ENCODE measurements around the gene TWIST2. TPM values are rescaled to one million over a fixed set of nuclear protein-coding genes. Genes with fewer than 3 reads are reported as not detected.

The TWIST2 gene
- total RNA-seq, 2 donors from 2014 or later = 7.5 to 40.5 TPM

GRCh38 chr2:238906254-238906935 is 58.5 kb downstream of the TWIST2 start:
- no peak overlapping the region for H3K27ac ChIP-seq
- no peak overlapping the region for H3K4me3 ChIP-seq
- no peaks in the 10 kb centered on the region for H3K4me1 ChIP-seq
- H3K9me3 ChIP-seq = no peaks in the 10 kb centered on the region
- TF ChIP-seq, protein P1, sequence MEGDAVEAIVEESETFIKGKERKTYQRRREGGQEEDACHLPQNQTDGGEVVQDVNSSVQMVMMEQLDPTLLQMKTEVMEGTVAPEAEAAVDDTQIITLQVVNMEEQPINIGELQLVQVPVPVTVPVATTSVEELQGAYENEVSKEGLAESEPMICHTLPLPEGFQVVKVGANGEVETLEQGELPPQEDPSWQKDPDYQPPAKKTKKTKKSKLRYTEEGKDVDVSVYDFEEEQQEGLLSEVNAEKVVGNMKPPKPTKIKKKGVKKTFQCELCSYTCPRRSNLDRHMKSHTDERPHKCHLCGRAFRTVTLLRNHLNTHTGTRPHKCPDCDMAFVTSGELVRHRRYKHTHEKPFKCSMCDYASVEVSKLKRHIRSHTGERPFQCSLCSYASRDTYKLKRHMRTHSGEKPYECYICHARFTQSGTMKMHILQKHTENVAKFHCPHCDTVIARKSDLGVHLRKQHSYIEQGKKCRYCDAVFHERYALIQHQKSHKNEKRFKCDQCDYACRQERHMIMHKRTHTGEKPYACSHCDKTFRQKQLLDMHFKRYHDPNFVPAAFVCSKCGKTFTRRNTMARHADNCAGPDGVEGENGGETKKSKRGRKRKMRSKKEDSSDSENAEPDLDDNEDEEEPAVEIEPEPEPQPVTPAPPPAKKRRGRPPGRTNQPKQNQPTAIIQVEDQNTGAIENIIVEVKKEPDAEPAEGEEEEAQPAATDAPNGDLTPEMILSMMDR (IDR thresholded peaks at IDR 0.05) = no peak
- TF ChIP-seq POLR2A (IDR thresholded peaks at IDR 0.05) = no peak
- intact Hi-C loops (cut with DNase I) = no loop called here
- 64 to 69% methylated on average over 17 to 20 of the region's 20 CpGs for WGBS, 2 donors
- H3K27me3 ChIP-seq = no peaks in the 10 kb centered on the region
- no peak for DNase-seq
- ATAC-seq = no peak
- no peaks in the 10 kb centered on the region for H3K36me3 ChIP-seq (replicated peaks in 1 of 2; ENCODE audit: insufficient read depth in 1 of 2, low read depth in 2 of 2)

DNA sequence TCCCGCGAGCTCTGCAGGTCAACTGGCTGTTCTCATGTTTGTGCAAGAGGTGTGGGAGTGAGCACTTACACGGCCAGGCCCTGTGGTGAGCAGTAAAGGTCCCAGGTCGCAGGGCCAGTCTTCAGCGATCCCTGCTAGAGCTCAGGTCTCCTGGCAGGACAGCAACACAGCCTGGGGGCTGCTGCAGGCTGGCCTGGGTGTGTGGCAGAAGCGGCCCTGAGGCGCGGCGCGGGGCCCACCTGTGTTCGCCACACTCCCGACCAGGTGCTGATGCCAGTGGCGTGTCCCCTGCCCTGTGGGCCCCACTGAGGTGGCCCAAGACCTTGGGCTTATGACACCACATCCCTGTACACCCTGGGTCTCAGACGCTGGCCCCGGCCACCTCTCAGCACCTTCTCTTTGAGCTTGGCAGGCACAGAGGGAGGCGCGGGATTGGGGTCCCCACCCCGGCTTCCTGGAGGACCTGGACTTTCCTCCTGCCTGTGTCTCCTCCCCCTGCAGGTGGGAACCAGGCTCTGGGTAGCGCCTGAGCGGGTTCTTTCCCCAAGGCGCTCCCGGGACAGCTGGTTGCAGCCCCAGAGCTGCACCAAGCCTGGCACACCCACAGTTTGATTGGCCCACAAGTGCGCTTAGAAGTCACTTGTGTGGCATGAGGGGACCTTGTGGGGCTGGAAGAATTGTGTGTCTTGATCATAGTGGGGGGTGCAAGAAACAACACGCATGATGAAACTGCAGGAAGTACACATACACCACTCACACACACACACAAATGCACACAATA is 59.2 kb downstream of the TWIST2 start:
- no peak for DNase-seq
- Histone ChIP-seq H3K27ac (no peak overlapping the region), H3K36me3 (replicated peaks in 1 of 2; ENCODE audit: insufficient read depth in 1 of 2, low read depth in 2 of 2) (no peaks in the 10 kb centered on the region), H3K4me1 (no peaks in the 10 kb centered on the region), H3K9me3 (no peaks in the 10 kb centered on the region), H3K27me3 (no peaks in the 10 kb centered on the region), H3K4me3 (no peak overlapping the region)
- 68 to 71% methylated on average over 4 to 21 of the region's 24 CpGs for WGBS, 2 donors
- TF ChIP-seq POLR2A (IDR thresholded peaks at IDR 0.05) = no peak
- TF ChIP-seq, protein P1 (IDR thresholded peaks at IDR 0.05) = no peak
- no peak for ATAC-seq
- intact Hi-C loops (cut with DNase I) = no loop called here

DNA sequence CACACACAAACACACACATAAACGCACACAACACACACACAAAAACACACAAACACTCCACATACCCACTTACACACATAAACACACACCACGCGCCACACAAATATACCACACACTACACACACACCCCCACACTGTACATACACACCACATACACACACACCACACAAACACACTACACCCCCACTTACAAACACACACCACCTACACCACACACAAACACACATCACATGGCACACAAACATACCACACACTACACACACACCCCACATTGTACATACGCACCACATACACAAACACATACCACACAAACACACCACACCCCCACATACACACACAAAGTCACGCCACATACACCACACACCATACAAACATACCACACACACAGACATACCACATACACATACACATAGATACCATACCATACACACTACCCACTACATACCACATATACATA is 59.9 kb downstream of the TWIST2 start:
- H3K36me3 ChIP-seq (replicated peaks in 1 of 2; ENCODE audit: insufficient read depth in 1 of 2, low read depth in 2 of 2) = no peaks in the 10 kb centered on the region
- TF ChIP-seq, protein P1 (IDR thresholded peaks at IDR 0.05) = no peak
- no peak for TF ChIP-seq POLR2A (IDR thresholded peaks at IDR 0.05)
- 81 to 82% methylated on average over 5 of the region's 5 CpGs for WGBS, 2 donors
- no peak overlapping the region for H3K27ac ChIP-seq
- intact Hi-C loops (cut with DNase I) = no loop called here
- H3K4me3 ChIP-seq = no peak overlapping the region
- no peak for ATAC-seq
- DNase-seq = no peak
- H3K9me3 ChIP-seq = no peaks in the 10 kb centered on the region
- H3K27me3 ChIP-seq = no peaks in the 10 kb centered on the region
- H3K4me1 ChIP-seq = no peaks in the 10 kb centered on the region

DNA sequence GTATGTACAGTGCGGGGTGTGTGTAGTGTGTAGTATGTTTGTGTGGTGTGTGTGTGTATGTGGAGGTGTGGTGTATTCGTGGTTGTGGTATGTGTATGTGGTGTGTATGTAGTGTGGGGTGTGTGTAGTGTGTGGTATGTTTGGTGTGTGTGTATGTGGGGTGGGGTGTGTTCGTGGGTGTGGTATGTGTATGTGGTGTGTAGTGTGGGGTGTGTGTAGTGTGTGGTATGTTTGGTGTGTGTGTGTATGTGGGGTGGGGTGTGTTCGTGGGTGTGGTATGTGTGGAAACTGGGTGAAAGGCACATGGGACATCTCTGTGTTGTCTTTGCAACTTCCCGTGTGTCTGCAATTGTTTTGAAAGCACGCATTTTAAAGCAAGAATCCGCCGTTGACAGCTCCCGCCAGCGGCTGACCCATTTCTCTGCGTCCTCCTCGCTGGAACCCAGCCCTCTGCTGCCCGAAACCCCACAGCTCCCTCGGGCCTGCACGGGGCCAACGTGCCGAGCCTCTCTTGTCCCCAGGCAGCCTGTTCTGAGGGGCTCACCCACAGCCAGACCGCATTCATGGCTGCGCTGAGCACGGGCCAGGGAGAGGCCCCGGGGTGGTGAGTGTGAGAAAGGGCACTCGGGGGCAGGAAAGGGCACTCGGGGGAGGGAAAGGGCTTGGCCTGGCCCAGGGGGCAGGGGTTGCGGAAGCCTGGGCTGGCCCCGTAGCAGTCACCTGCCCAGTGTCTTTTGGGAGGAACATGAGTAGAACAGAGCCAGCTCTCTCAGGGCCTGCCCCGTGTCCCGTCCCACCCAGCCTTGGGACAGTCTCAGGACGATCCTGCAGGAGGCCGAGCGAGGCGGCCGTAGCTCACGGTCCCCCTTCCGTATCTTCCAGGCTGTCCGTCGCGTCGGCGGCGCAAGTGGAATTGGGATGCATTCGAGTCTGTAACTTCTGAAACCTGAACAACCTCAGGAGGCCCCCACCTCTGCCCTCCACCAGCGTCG is 61.4 kb downstream of the TWIST2 start:
- peak; percentile 38 for ATAC-seq

More for the DNA sequence above, 61.4 kb downstream of the TWIST2 start:
- no peaks in the 10 kb centered on the region for H3K36me3 ChIP-seq (replicated peaks in 1 of 2; ENCODE audit: insufficient read depth in 1 of 2, low read depth in 2 of 2)
- intact Hi-C loops (cut with DNase I) = no loop called here
- H3K9me3 ChIP-seq = no peaks in the 10 kb centered on the region
- DNase-seq = peak in 1 of 4 donors; percentile 13
- H3K27ac ChIP-seq = no peak overlapping the region
- no peaks in the 10 kb centered on the region for H3K27me3 ChIP-seq
- H3K4me1 ChIP-seq = no peaks in the 10 kb centered on the region
- 49 to 51% methylated on average over 28 to 43 of the region's 43 CpGs for WGBS, 2 donors
- H3K4me3 ChIP-seq = no peak overlapping the region
- TF ChIP-seq POLR2A (IDR thresholded peaks at IDR 0.05) = no peak
- TF ChIP-seq, protein P1 (IDR thresholded peaks at IDR 0.05) = no peak
